HepG2 (cell line): ENCODE results near the gene P3H4. TPM values are rescaled to one million over a fixed set of nuclear protein-coding genes. Genes with fewer than 3 reads are reported as not detected.

Experiments
- AFF4 ChIP-seq: sonication (generic); formaldehyde crosslinking; IDR thresholded peaks from 2 replicates; pipeline ENCODE4 v1.4.0; 2020; ENCODE audit warnings: missing genetic modification reagents
- AGO1 ChIP-seq: fragments of 200-400 bp; formaldehyde crosslinking; IDR thresholded peaks from 2 replicates; pipeline ENCODE4 v1.6.1; 2017; ENCODE audit warnings: mild to moderate bottlenecking, low read depth, low read length, moderate library complexity; ENCODE audit not compliant: poor library complexity, severe bottlenecking
- CCDC6 ChIP-seq: sonication (generic); formaldehyde crosslinking; IDR thresholded peaks from 2 replicates; pipeline ENCODE4 v1.8.1; 2022; ENCODE audit warnings: mild to moderate bottlenecking, missing genetic modification reagents, moderate library complexity
- HOXA9 ChIP-seq: sonication (generic); formaldehyde crosslinking; IDR thresholded peaks from 2 replicates; pipeline ENCODE4 v1.8.1; 2022; ENCODE audit warnings: missing genetic modification reagents, mild to moderate bottlenecking, moderate library complexity, borderline replicate concordance
- LRRFIP1 ChIP-seq: sonication (generic); formaldehyde crosslinking; conservative IDR thresholded peaks from 2 replicates; pipeline ENCODE4 v1.4.0; 2020; ENCODE audit warnings: missing genetic modification reagents
- SIX1 ChIP-seq: sonication (generic); formaldehyde crosslinking; IDR thresholded peaks from 2 replicates; pipeline ENCODE4 v1.4.0; 2020; ENCODE audit warnings: missing genetic modification reagents, borderline replicate concordance
- SNAPC4 ChIP-seq: sonication (generic); formaldehyde crosslinking; IDR thresholded peaks from 2 replicates; pipeline ENCODE4 v1.4.0; 2020; ENCODE audit warnings: mild to moderate bottlenecking, missing genetic modification reagents
- TBL1XR1 ChIP-seq: fragments of 150-350 bp; IDR thresholded peaks from 2 replicates; pipeline ENCODE4 v1.6.1; 2014; ENCODE audit warnings: borderline replicate concordance, low read length; ENCODE audit not compliant: partially characterized antibody
- TBP ChIP-seq: sonication (generic); formaldehyde crosslinking; IDR thresholded peaks from 2 replicates; pipeline ENCODE4 v1.5.0; 2020; ENCODE audit warnings: missing genetic modification reagents
- ZBTB26 ChIP-seq: IDR thresholded peaks from 2 replicates; pipeline ENCODE4 v1.6.1; 2016; ENCODE audit warnings: missing compliant biosample characterization, missing genetic modification reagents, borderline replicate concordance
- ZNF121 ChIP-seq: sonication (generic); formaldehyde crosslinking; IDR thresholded peaks from 2 replicates; pipeline ENCODE4 v1.5.0; 2020; ENCODE audit warnings: mild to moderate bottlenecking, missing genetic modification reagents
- ZNF232 ChIP-seq: sonication (generic); formaldehyde crosslinking; IDR thresholded peaks from 2 replicates; pipeline ENCODE4 v1.4.0; 2020; ENCODE audit warnings: missing genetic modification reagents, borderline replicate concordance
- ZNF296 ChIP-seq: sonication (generic); formaldehyde crosslinking; conservative IDR thresholded peaks from 2 replicates; pipeline ENCODE4 v1.5.0; 2020; ENCODE audit warnings: mild to moderate bottlenecking, missing genetic modification reagents
- ZNF564 ChIP-seq: sonication (generic); formaldehyde crosslinking; IDR thresholded peaks from 2 replicates; pipeline ENCODE4 v1.8.1; 2023; ENCODE audit warnings: mild to moderate bottlenecking, missing genetic modification reagents
- ZNF772 ChIP-seq: sonication (generic); formaldehyde crosslinking; IDR thresholded peaks from 2 replicates; pipeline ENCODE4 v1.5.0; 2020; ENCODE audit warnings: mild to moderate bottlenecking, missing genetic modification reagents
- polyA plus RNA-seq, 8 experiments: library from polyadenylated mRNA; depleted of rRNA in 3 of 8; stranded (reverse) in 7 of 8; unstranded in 1 of 8; fragments of >200 nt; fragmentation: Illumina TruSeq in 4 of 8; extraction: Trizol in 4 of 8; gene quantifications; 2 replicates each; pipeline versions ENCODE4 v1.2.1 to v1.2.3, GENCODE V29; 2011 to 2016; ENCODE audit warnings: low read depth in 4 of 8, missing spikeins in 1 of 8, mixed read lengths in 1 of 8; ENCODE audit not compliant: insufficient read depth in 1 of 8
- total RNA-seq, 5 experiments: library from RNA; depleted of rRNA; stranded (reverse); fragments of >200 nt; fragmentation: Illumina TruSeq; extraction: Trizol; gene quantifications; 2 replicates each; pipeline ENCODE4 v1.2.3, GENCODE V29; 2016; ENCODE audit warnings: low read depth in 1 of 5

The P3H4 gene
- total and polyA plus RNA-seq, 2 of the 13 experiments (the other 11 are each of a cell fraction or from before 2014, with no cell fraction given): 37.1 to 50.6 TPM

- 0 out of 2 replicates have a peak, but pooled peaks have one; percentile 66 for TF ChIP-seq SNAPC4 (CRISPR knock-in tag)
- 0 out of 2 replicates have a peak, but pooled peaks have one; percentile 32 for TF ChIP-seq CCDC6
- peak; percentile 26 for TF ChIP-seq TBL1XR1
- 0 out of 2 replicates have a peak, but pooled peaks have one; percentile 33 for TF ChIP-seq ZNF296 (CRISPR knock-in tag)
- no peak for TF ChIP-seq ZNF772 (CRISPR knock-in tag)
- TF ChIP-seq TBP: no peak
- 0 out of 2 replicates have a peak, but pooled peaks have one; percentile 24 for TF ChIP-seq ZNF564 (CRISPR knock-in tag)
- TF ChIP-seq ZNF232 (CRISPR knock-in tag): no peak
- TF ChIP-seq ZBTB26 (CRISPR knock-in tag): no peak; the same call in 1 of the 2 replicates
- no peak; the same call in 1 of the 2 replicates for TF ChIP-seq AFF4 (CRISPR knock-in tag)
- no peak for TF ChIP-seq AGO1
- no peak for TF ChIP-seq HOXA9 (CRISPR knock-in tag)
- peak; percentile 42; the same call in 1 of the 2 replicates for TF ChIP-seq SIX1 (CRISPR knock-in tag)
- no peak for TF ChIP-seq LRRFIP1 (CRISPR knock-in tag)
- 0 out of 2 replicates have a peak, but pooled peaks have one; percentile 11 for TF ChIP-seq ZNF121 (CRISPR knock-in tag)
Observed at GRCh38 chr17:41812381-41813151, 817 bp upstream of the P3H4 start, which contains the start of gene FKBP10 (continued).
